ENCODE data around the gene NXF3. TPM values are rescaled to one million over a fixed set of nuclear protein-coding genes. Genes with fewer than 3 reads are reported as not detected.
"Not testable (repeated sequence)": the region's sequence is repeated elsewhere in the genome, so short reads cannot be mapped to it uniquely, and the experiment has no call there.

Gene NXF3
- not detected in 2 replicates for total RNA-seq (2014; rRNA removed; shearing (Covaris generic))

GRCh38 chrX:103092942-103093341 is at the start of gene NXF3:
Gene NXF3, minus strand, starts transcription at chrX:103093143. Its CDS starts 120 bp downstream, at chrX:103093023.
- Histone ChIP-seq H3K4me3 (no peak within 1 kb of the TSS), H3K27ac (no peak within 1 kb of the TSS), H3K36me3 (no peaks in the 10 kb centered on the region), H3K27me3 (replicated peaks) (no peaks in the 10 kb centered on the region), H3K9me3 (replicated peaks) (no peaks in the 10 kb centered on the region), H3K4me1 (replicated peaks) (no peaks in the 10 kb centered on the region)
- DNase-seq (ENCODE audit: low read depth in 1 of 2, low spot score in 2 of 2) = no peak

GRCh38 chrX:103136528-103136927 is 43.6 kb upstream of the NXF3 start:
- H3K27me3 ChIP-seq (replicated peaks); H3K4me3 ChIP-seq; DNase-seq (ENCODE audit: low read depth in 1 of 2, low spot score in 2 of 2); H3K4me1 ChIP-seq (replicated peaks); H3K27ac ChIP-seq; H3K36me3 ChIP-seq; H3K9me3 ChIP-seq (replicated peaks): not testable (repeated sequence)

- Histone ChIP-seq H3K27me3 (replicated peaks) (no peaks in the 10 kb centered on the region), H3K36me3 (no peaks in the 10 kb centered on the region), H3K4me1 (replicated peaks) (no peaks in the 10 kb centered on the region), H3K27ac (no peak overlapping the region), H3K4me3 (no peak overlapping the region), H3K9me3 (replicated peaks) (no peaks in the 10 kb centered on the region)
- DNase-seq (ENCODE audit: low read depth in 1 of 2, low spot score in 2 of 2) = no peak
These were observed 31.3 kb upstream of the NXF3 start for GRCh38 chrX:103124284-103124683.

GRCh38 chrX:103120748-103121147 is 27.8 kb upstream of the NXF3 start:
- Histone ChIP-seq H3K27ac (no peak overlapping the region), H3K9me3 (replicated peaks) (no peaks in the 10 kb centered on the region), H3K4me1 (replicated peaks) (no peaks in the 10 kb centered on the region), H3K36me3 (no peaks in the 10 kb centered on the region), H3K27me3 (replicated peaks) (no peaks in the 10 kb centered on the region), H3K4me3 (no peak overlapping the region)
- no peak for DNase-seq (ENCODE audit: low read depth in 1 of 2, low spot score in 2 of 2)

- H3K36me3 ChIP-seq; H3K9me3 ChIP-seq (replicated peaks); H3K27me3 ChIP-seq (replicated peaks); DNase-seq (ENCODE audit: low read depth in 1 of 2, low spot score in 2 of 2); H3K4me1 ChIP-seq (replicated peaks); H3K27ac ChIP-seq; H3K4me3 ChIP-seq: not testable (repeated sequence)
These were observed 24.0 kb upstream of the NXF3 start for GRCh38 chrX:103116970-103117369.

GRCh38 chrX:103109497-103109896 is 16.6 kb upstream of the NXF3 start:
- DNase-seq (ENCODE audit: low read depth in 1 of 2, low spot score in 2 of 2); H3K4me3 ChIP-seq; H3K36me3 ChIP-seq; H3K9me3 ChIP-seq (replicated peaks); H3K4me1 ChIP-seq (replicated peaks); H3K27me3 ChIP-seq (replicated peaks); H3K27ac ChIP-seq: not testable (repeated sequence)

- no peaks in the 10 kb centered on the region for H3K36me3 ChIP-seq
- no peaks in the 10 kb centered on the region for H3K4me1 ChIP-seq (replicated peaks)
- H3K4me3 ChIP-seq = no peak overlapping the region
- no peaks in the 10 kb centered on the region for H3K9me3 ChIP-seq (replicated peaks)
- no peak for DNase-seq (ENCODE audit: low read depth in 1 of 2, low spot score in 2 of 2)
- no peaks in the 10 kb centered on the region for H3K27me3 ChIP-seq (replicated peaks)
- no peak overlapping the region for H3K27ac ChIP-seq
These were observed 14.9 kb upstream of the NXF3 start for GRCh38 chrX:103107836-103108235.

- not testable (repeated sequence) for H3K27ac ChIP-seq; H3K27me3 ChIP-seq (replicated peaks); H3K36me3 ChIP-seq; H3K4me3 ChIP-seq; DNase-seq (ENCODE audit: low read depth in 1 of 2, low spot score in 2 of 2); H3K4me1 ChIP-seq (replicated peaks); H3K9me3 ChIP-seq (replicated peaks)
These were observed 14.3 kb upstream of the NXF3 start for GRCh38 chrX:103107227-103107737.

GRCh38 chrX:103104370-103104769 is 11.4 kb upstream of the NXF3 start:
- H3K4me3 ChIP-seq; H3K4me1 ChIP-seq (replicated peaks); H3K27me3 ChIP-seq (replicated peaks); H3K36me3 ChIP-seq; DNase-seq (ENCODE audit: low read depth in 1 of 2, low spot score in 2 of 2); H3K9me3 ChIP-seq (replicated peaks); H3K27ac ChIP-seq: not testable (repeated sequence)

GRCh38 chrX:103103866-103104265 is 10.9 kb upstream of the NXF3 start:
- DNase-seq (ENCODE audit: low read depth in 1 of 2, low spot score in 2 of 2); H3K27me3 ChIP-seq (replicated peaks); H3K27ac ChIP-seq; H3K9me3 ChIP-seq (replicated peaks); H3K36me3 ChIP-seq; H3K4me1 ChIP-seq (replicated peaks); H3K4me3 ChIP-seq: not testable (repeated sequence)

GRCh38 chrX:103101299-103102042 is 8.5 kb upstream of the NXF3 start:
- no peak for DNase-seq (ENCODE audit: low read depth in 1 of 2, low spot score in 2 of 2)
- H3K36me3 ChIP-seq = no peaks in the 10 kb centered on the region
- no peak overlapping the region for H3K4me3 ChIP-seq
- no peaks in the 10 kb centered on the region for H3K4me1 ChIP-seq (replicated peaks)
- no peak overlapping the region for H3K27ac ChIP-seq
- no peaks in the 10 kb centered on the region for H3K9me3 ChIP-seq (replicated peaks)
- no peaks in the 10 kb centered on the region for H3K27me3 ChIP-seq (replicated peaks)

- Histone ChIP-seq H3K9me3 (replicated peaks) (no peaks in the 10 kb centered on the region), H3K4me3 (no peak overlapping the region)
- no peak for DNase-seq (ENCODE audit: low read depth in 1 of 2, low spot score in 2 of 2)
These were observed 7.5 kb upstream of the NXF3 start for GRCh38 chrX:103100484-103100883.

GRCh38 chrX:103099691-103100090 is 6.7 kb upstream of the NXF3 start:
- Histone ChIP-seq H3K4me1 (replicated peaks) (no peaks in the 10 kb centered on the region), H3K9me3 (replicated peaks) (no peaks in the 10 kb centered on the region), H3K27ac (no peak overlapping the region), H3K4me3 (no peak overlapping the region), H3K36me3 (no peaks in the 10 kb centered on the region), H3K27me3 (replicated peaks) (no peaks in the 10 kb centered on the region)
- no peak for DNase-seq (ENCODE audit: low read depth in 1 of 2, low spot score in 2 of 2)

More at GRCh38 chrX:103100484-103100883, 7.5 kb upstream of the NXF3 start:
- H3K4me1 ChIP-seq (replicated peaks) = no peaks in the 10 kb centered on the region
- no peak overlapping the region for H3K27ac ChIP-seq
- no peaks in the 10 kb centered on the region for H3K36me3 ChIP-seq
- H3K27me3 ChIP-seq (replicated peaks) = no peaks in the 10 kb centered on the region

- no peaks in the 10 kb centered on the region for H3K27me3 ChIP-seq (replicated peaks)
- no peak overlapping the region for H3K27ac ChIP-seq
- no peaks in the 10 kb centered on the region for H3K36me3 ChIP-seq
- no peak overlapping the region for H3K4me3 ChIP-seq
- H3K4me1 ChIP-seq (replicated peaks) = no peaks in the 10 kb centered on the region
- DNase-seq (ENCODE audit: low read depth in 1 of 2, low spot score in 2 of 2) = no peak
- H3K9me3 ChIP-seq (replicated peaks) = no peaks in the 10 kb centered on the region
These were observed 5.5 kb upstream of the NXF3 start for GRCh38 chrX:103098488-103098887.

- Histone ChIP-seq H3K27me3 (replicated peaks) (no peaks in the 10 kb centered on the region), H3K27ac (no peak overlapping the region), H3K36me3 (no peaks in the 10 kb centered on the region), H3K9me3 (replicated peaks) (no peaks in the 10 kb centered on the region), H3K4me3 (no peak overlapping the region), H3K4me1 (replicated peaks) (no peaks in the 10 kb centered on the region)
- no peak for DNase-seq (ENCODE audit: low read depth in 1 of 2, low spot score in 2 of 2)
These were observed 11.9 kb downstream of the NXF3 start for GRCh38 chrX:103081051-103081450.

Measured in SJSA1 (cell line).